ENCODE results near the gene MED27. TPM values are rescaled to one million over a fixed set of nuclear protein-coding genes. Genes with fewer than 3 reads are reported as not detected.

Gene MED27
- total and polyA plus RNA-seq, 7 donors = 10.7 to 24.4 (median 14.2) TPM

DNA sequence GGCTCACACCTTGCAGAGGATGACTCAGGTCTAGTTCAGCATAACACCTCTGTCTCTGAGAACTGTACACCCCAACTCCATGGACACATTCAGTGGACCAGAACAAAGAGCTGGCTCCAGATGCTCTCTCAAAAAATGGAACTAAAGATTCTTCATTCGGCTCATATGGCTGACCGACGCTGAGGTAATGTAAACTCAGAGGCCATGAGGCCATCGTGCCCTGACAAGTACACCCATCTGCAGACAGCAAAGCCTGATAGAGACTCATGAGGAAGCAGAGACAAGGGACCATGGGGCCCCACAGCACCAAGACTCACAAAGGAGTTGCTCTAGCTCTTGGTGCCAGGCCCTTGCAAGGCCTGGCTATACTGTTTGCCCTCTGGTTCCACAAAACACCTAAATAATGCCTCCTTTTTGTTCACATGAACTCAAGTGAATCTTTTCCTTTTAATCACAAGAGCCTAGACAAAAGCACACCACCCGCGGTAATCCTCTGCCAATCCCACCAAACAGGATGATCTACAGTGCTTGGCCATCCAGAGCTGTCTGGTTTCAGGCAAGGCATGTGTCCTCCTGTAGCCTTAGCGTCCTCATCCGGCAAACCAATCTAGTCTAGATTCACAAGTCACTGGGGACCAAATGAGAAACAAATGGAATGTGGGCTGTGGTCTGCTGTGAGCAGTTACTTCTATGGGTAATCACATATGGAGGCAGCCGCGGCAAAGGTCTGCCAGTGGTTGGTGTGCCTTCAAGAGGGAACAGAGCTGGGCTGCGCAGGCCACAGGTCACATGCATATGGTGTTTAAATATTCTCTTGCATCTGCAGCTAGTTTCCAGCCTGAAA is 22.7 kb downstream of the MED27 start:
- Histone ChIP-seq H3K27me3 (ENCODE audit: insufficient read depth in 3 of 3, low read length in 2 of 3) (no peaks in the 10 kb centered on the region), H3K27ac (no peak overlapping the region), H3K36me3 (ENCODE audit: insufficient read depth in 1 of 2, low read depth in 1 of 2) (no peaks in the 10 kb centered on the region), H3K4me3 (no peak overlapping the region), H3K9me3 (no peaks in the 10 kb centered on the region), H3K4me1 (peaks cover 6% of the 10 kb centered on the region)
- ATAC-seq (no peak), DNase-seq (no peak)
- whole genome bisulfite sequencing, 3 donors = 93 to 94% (median 93%) methylated on average over 11 of the region's 11 CpGs
- TF ChIP-seq, protein P1, sequence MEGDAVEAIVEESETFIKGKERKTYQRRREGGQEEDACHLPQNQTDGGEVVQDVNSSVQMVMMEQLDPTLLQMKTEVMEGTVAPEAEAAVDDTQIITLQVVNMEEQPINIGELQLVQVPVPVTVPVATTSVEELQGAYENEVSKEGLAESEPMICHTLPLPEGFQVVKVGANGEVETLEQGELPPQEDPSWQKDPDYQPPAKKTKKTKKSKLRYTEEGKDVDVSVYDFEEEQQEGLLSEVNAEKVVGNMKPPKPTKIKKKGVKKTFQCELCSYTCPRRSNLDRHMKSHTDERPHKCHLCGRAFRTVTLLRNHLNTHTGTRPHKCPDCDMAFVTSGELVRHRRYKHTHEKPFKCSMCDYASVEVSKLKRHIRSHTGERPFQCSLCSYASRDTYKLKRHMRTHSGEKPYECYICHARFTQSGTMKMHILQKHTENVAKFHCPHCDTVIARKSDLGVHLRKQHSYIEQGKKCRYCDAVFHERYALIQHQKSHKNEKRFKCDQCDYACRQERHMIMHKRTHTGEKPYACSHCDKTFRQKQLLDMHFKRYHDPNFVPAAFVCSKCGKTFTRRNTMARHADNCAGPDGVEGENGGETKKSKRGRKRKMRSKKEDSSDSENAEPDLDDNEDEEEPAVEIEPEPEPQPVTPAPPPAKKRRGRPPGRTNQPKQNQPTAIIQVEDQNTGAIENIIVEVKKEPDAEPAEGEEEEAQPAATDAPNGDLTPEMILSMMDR (IDR thresholded peaks at IDR 0.05) = no peak
- intact Hi-C loops (cut with DNase I) = no loop called here

DNA sequence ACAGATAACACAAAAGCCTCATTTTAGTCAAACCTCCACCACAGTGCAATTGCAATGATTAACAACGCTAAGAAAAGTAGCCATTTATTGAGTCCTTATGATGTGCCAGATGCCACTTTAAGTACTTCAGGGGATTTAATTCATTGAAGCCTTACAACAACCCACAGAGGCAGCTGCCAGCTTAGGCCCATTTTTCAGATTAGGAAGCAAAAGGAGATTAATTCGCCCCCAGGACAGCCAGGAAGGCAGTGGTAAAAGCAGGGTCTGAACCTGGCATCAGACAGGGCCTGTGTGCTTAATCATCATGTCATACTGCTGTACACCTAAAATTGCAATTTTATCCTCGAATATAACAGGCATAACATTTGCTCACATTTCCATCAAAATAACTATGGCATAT is 23.9 kb downstream of the MED27 start:
- intact Hi-C loops (cut with DNase I) = no loop called here
- H3K27ac ChIP-seq = no peak overlapping the region
- peaks cover 7% of the 10 kb centered on the region for H3K4me1 ChIP-seq
- DNase-seq (no peak), ATAC-seq (no peak)
- H3K9me3 ChIP-seq = no peaks in the 10 kb centered on the region
- H3K36me3 ChIP-seq (ENCODE audit: insufficient read depth in 1 of 2, low read depth in 1 of 2) = no peaks in the 10 kb centered on the region
- TF ChIP-seq, protein P1 (IDR thresholded peaks at IDR 0.05) = no peak
- H3K27me3 ChIP-seq (ENCODE audit: insufficient read depth in 3 of 3, low read length in 2 of 3) = no peaks in the 10 kb centered on the region
- 75 to 85% (median 82%) methylated on average over 3 of the region's 3 CpGs for WGBS, 3 donors
- no peak overlapping the region for H3K4me3 ChIP-seq

DNA sequence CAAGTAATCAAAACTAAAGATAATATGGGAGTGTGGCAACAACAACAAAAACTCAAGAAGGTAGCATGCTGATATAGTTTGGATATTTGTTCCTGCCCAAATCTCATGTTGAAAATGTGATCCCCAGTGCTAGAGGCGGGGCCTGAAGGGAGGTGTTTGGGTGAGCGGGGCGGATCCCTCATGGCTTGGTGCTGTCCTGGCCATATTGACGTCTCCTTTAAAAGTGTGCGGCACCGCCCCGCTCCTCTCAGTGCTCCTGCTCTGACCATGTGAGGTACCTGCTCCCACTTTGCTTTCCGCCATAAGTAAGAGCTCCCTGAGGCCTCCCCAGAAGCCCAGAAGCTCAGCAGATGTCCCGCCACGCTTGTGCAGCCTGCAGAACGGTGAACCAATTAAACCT is 25.6 kb downstream of the MED27 start:
- TF ChIP-seq, protein P1 (IDR thresholded peaks at IDR 0.05) = no peak
- no peak overlapping the region for H3K4me3 ChIP-seq
- WGBS, 3 donors = 90 to 95% (median 94%) methylated on average over 11 of the region's 11 CpGs
- H3K9me3 ChIP-seq = no peaks in the 10 kb centered on the region
- intact Hi-C loops (cut with DNase I) = no loop called here
- no peak for DNase-seq
- no peak overlapping the region for H3K27ac ChIP-seq
- H3K4me1 ChIP-seq = peaks cover 14% of the 10 kb centered on the region
- no peaks in the 10 kb centered on the region for H3K36me3 ChIP-seq (ENCODE audit: insufficient read depth in 1 of 2, low read depth in 1 of 2)
- H3K27me3 ChIP-seq (ENCODE audit: insufficient read depth in 3 of 3, low read length in 2 of 3) = no peaks in the 10 kb centered on the region
- ATAC-seq = no peak

DNA sequence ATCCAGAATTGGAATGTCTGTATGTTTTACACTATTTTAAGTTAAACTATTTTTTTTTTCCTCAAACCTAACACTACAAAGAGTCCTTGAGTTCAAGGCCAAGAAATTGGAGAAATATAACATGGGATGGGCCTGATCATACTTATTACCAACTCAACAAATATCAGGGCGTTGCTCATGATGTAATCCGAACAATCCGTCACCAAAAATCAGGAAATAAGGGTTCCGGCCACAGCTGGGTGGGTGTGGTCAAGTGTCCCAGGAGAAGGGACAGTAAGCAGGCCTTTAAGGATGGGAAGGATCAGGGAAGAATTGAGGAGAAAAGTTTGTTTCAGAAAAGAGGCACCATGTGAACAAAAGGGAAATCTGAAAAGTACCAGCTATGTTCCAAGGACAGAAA is 29.8 kb downstream of the MED27 start:
- H3K9me3 ChIP-seq = no peaks in the 10 kb centered on the region
- H3K27ac ChIP-seq = no peak overlapping the region
- H3K36me3 ChIP-seq (ENCODE audit: insufficient read depth in 1 of 2, low read depth in 1 of 2) = no peaks in the 10 kb centered on the region
- DNase-seq (peak in 1 of 2 donors; percentile 56), ATAC-seq (no peak)
- H3K27me3 ChIP-seq (ENCODE audit: insufficient read depth in 3 of 3, low read length in 2 of 3) = no peaks in the 10 kb centered on the region
- H3K4me3 ChIP-seq = no peak overlapping the region
- peaks cover 21% of the 10 kb centered on the region for H3K4me1 ChIP-seq
- 59 to 78% (median 68%) methylated on average over 4 of the region's 4 CpGs for WGBS, 3 donors
- intact Hi-C loops (cut with DNase I) = no loop called here
- TF ChIP-seq, protein P1 (IDR thresholded peaks at IDR 0.05) = no peak

All from psoas muscle (tissue), 8 donors.